ENCODE results near the gene NAPEPLD.

The NAPEPLD gene

DNA sequence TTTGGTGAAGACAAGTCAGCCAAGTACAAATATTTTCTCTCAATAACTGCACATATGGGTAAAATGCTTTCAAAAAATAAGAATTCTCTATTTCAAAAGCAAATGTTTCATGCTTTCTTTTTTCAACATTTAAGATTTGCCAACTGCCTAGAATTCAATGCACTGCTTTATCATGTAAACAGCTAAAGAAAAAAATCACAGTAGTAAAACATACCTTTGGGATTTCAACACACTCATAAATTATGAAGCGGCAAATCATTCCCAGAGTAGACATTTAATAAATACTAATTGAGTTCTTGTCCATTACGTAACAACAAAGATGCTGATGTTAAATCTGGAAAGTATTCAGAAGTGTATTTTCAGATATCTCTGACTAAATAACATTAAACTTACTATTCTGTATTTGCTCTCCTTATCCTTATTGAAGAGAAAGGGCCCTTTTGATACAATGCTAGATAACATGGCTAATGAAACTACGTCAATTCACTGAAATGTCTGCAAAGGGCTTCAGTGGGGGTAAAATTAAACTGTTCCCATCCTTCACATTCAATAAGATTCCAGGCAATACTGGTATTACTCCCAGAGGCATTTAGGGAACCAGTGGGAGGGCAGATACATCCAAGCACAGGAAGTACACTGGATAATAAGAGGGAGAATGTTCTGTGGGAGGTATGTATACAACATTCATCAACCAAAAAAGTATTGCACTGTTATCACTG lies 13.9 kb downstream of the NAPEPLD start:
- no peaks in the 10 kb centered on the region for H3K4me1 ChIP-seq (ENCODE audit: control insufficient read depth in 1 of 2, insufficient read depth in 1 of 2, low read depth in 1 of 2, low read length in 1 of 2)
- TF ChIP-seq, protein P1, sequence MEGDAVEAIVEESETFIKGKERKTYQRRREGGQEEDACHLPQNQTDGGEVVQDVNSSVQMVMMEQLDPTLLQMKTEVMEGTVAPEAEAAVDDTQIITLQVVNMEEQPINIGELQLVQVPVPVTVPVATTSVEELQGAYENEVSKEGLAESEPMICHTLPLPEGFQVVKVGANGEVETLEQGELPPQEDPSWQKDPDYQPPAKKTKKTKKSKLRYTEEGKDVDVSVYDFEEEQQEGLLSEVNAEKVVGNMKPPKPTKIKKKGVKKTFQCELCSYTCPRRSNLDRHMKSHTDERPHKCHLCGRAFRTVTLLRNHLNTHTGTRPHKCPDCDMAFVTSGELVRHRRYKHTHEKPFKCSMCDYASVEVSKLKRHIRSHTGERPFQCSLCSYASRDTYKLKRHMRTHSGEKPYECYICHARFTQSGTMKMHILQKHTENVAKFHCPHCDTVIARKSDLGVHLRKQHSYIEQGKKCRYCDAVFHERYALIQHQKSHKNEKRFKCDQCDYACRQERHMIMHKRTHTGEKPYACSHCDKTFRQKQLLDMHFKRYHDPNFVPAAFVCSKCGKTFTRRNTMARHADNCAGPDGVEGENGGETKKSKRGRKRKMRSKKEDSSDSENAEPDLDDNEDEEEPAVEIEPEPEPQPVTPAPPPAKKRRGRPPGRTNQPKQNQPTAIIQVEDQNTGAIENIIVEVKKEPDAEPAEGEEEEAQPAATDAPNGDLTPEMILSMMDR (IDR thresholded peaks at IDR 0.05), result no peak
- H3K9me3 ChIP-seq, result no peaks in the 10 kb centered on the region
- H3K4me3 ChIP-seq (ENCODE audit: low read depth in 1 of 2, low read length in 1 of 2), result no peak overlapping the region
- H3K27ac ChIP-seq, result no peak overlapping the region
- no peaks in the 10 kb centered on the region for H3K27me3 ChIP-seq
- H3K36me3 ChIP-seq, result no peaks in the 10 kb centered on the region

DNA sequence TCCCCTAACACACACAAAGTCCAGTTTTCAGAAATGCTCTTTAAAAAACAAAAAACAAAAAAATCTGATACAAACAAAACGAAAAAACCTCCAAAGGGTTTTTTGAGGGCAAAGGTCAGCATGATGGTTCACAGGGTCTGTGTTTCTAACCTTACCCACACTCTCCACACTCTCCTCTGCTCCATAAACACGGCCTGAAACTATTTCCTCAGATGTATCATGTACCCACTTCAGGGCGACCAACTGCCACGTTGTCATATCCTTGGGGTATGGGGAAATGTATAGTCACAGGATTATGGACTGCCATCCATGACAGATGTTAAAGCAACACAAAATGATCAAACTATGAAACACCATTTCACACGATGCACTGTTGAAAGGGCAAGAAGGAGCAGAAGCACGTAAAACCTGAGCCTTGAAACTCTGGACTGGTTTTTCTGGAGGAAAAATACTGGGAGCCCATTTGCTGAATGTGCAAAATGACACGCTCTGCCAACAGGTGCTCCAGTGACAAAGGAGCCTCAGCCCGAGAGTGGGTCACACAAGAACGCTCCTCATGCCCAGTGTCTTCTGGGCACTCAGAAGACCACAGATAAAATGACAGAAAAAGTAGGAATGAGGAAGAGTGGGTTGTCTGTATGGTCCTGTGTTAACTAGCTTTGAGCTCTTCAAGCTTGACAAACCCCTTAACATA lies 15.8 kb downstream of the NAPEPLD start:
- no peaks in the 10 kb centered on the region for H3K9me3 ChIP-seq
- H3K27me3 ChIP-seq, result no peaks in the 10 kb centered on the region
- H3K4me3 ChIP-seq (ENCODE audit: low read depth in 1 of 2, low read length in 1 of 2), result no peak overlapping the region
- peaks cover 2% of the 10 kb centered on the region for H3K36me3 ChIP-seq
- TF ChIP-seq, protein P1 (IDR thresholded peaks at IDR 0.05), result no peak
- no peaks in the 10 kb centered on the region for H3K4me1 ChIP-seq (ENCODE audit: control insufficient read depth in 1 of 2, insufficient read depth in 1 of 2, low read depth in 1 of 2, low read length in 1 of 2)
- no peak overlapping the region for H3K27ac ChIP-seq

DNA sequence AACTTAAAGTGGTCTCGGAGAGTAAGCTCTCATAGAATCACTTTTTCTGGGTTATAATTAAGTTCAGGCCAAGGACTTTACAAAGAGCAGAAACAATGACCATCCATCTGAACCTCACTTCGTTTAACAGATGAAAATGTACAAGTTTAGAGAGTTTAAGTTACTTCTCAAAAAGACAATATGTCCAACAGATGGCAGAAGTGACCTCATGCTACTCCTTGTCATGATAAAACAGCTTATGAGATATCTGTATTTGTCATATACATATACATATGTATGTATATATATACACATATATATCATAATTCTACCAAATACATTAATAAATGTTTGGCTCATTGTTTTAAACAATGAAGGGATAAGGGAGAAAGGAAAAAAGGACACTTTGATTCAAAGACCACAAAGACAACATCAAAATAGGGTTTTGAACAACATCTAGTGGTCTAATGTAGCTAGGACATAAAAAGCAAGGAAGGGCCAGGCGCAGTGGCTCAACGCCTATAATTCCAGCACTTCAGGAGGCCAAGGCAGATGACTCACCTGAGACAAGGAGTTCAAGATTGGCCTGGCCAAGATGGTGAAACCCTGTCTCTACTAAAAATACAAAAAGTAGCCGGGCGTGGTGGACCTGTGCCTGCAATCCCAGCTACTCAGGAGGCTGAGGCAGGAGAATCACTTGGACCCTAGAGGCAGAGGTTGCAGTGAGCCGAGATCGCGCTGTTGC lies 17.8 kb downstream of the NAPEPLD start:
- Histone ChIP-seq H3K9me3 (no peaks in the 10 kb centered on the region), H3K27me3 (no peaks in the 10 kb centered on the region), H3K36me3 (peaks cover 9% of the 10 kb centered on the region), H3K4me1 (ENCODE audit: control insufficient read depth in 1 of 2, insufficient read depth in 1 of 2, low read depth in 1 of 2, low read length in 1 of 2) (no peaks in the 10 kb centered on the region), H3K27ac (no peak overlapping the region), H3K4me3 (ENCODE audit: low read depth in 1 of 2, low read length in 1 of 2) (no peak overlapping the region)
- TF ChIP-seq, protein P1 (IDR thresholded peaks at IDR 0.05), result no peak

DNA sequence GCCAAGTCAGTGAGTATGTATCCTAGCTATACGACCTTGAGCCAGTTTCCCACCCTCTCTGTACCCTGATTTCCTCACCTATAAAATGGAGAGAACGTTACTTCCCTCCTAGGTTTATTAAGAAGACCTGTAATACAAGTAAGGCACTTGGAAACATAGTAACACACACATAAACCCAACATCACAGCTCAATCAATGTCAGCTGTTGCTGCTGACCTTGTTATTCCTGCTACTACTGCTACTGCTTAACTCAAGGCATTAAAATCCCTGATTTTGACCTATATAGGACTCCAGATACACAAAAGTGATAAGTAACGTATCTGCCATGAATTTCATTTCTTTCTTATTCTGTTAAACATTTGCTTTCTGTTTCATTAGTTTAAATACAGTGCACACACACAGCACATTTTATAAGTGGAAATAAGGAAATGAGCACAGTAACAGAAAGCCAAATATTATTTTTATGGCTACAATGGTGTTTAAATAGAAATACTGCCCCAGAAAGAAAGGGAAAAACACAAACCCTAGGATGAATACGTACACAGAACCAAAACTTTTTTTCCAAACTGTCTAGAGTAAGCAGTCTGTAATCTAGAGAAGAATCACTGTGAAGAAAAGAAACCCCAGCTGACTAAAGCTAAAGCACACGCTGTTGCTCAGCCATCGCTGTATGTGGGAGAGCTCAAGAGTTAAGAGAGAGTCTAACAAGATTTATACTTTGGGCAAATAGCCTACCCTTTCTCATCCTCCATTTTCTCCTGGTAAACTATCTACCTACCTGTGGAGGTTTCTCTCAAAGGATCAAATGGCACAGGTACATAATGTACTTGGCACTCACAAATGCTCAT lies 19.0 kb downstream of the NAPEPLD start:
- H3K9me3 ChIP-seq, result no peaks in the 10 kb centered on the region
- H3K4me3 ChIP-seq (ENCODE audit: low read depth in 1 of 2, low read length in 1 of 2), result no peak overlapping the region
- H3K27me3 ChIP-seq, result no peaks in the 10 kb centered on the region
- no peaks in the 10 kb centered on the region for H3K4me1 ChIP-seq (ENCODE audit: control insufficient read depth in 1 of 2, insufficient read depth in 1 of 2, low read depth in 1 of 2, low read length in 1 of 2)
- TF ChIP-seq, protein P1 (IDR thresholded peaks at IDR 0.05), result no peak
- peaks cover 9% of the 10 kb centered on the region for H3K36me3 ChIP-seq
- H3K27ac ChIP-seq, result no peak overlapping the region

DNA sequence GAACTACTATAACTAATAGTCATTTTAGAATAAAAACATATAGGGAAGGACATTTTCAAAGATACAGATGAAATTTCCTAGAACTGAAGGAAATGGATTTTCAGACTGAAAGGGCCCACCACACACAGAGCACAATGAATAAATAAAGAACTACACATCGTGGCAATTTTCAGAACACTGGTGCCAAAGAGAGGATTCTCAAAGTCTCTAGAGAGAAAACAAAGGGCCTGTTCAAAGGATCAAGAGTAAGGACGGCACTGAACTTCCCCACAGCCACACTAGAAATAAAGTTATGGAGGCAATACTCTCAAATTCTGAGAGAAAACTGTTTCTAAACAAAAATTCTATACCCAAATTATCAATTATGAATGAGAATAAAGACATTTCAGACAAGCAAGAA lies 21.9 kb downstream of the NAPEPLD start:
- Histone ChIP-seq H3K4me1 (ENCODE audit: control insufficient read depth in 1 of 2, insufficient read depth in 1 of 2, low read depth in 1 of 2, low read length in 1 of 2) (no peaks in the 10 kb centered on the region), H3K4me3 (ENCODE audit: low read depth in 1 of 2, low read length in 1 of 2) (no peak overlapping the region), H3K9me3 (no peaks in the 10 kb centered on the region), H3K27me3 (no peaks in the 10 kb centered on the region), H3K36me3 (peaks cover 9% of the 10 kb centered on the region), H3K27ac (no peak overlapping the region)
- TF ChIP-seq, protein P1 (IDR thresholded peaks at IDR 0.05), result no peak
